BJ (cell line): ENCODE data around the gene MKRN2. TPM values are rescaled to one million over a fixed set of nuclear protein-coding genes. Genes with fewer than 3 reads are reported as not detected.
"Not testable (repeated sequence)": the region's sequence is repeated elsewhere in the genome, so short reads cannot be mapped to it uniquely, and the experiment has no call there.

Experiments
- CTCF ChIA-PET: fragments of 350-600 bp; formaldehyde crosslinking; extraction: SDS; loops from one replicate; lab custom pipeline; 2021; ENCODE audit warnings: antibody characterized with exemption, inconsistent platforms; lab: Yijun Ruan, JAX
- POLR2A ChIA-PET: fragments of 300-600 bp; sonication (Branson Sonifier 250); formaldehyde crosslinking; extraction: SDS; loops from one replicate; lab custom pipeline; 2021; ENCODE audit warnings: antibody characterized with exemption; lab: Charles Lee
- DNase-seq: peaks from one replicate; pipeline ENCODE4 v3.0.0-alpha.2; 2011; ENCODE audit warnings: low read depth
- H3K27me3 ChIP-seq: 2 replicates; pipeline ENCODE4 v1.6.0; 2011; ENCODE audit warnings: low read length; ENCODE audit not compliant: control insufficient read depth, insufficient read depth
- H3K36me3 ChIP-seq: 2 replicates; pipeline ENCODE4 v1.5.1; 2011; ENCODE audit warnings: low read length; ENCODE audit not compliant: control insufficient read depth, insufficient read depth
- H3K4me3 ChIP-seq: 2 replicates; pipeline ENCODE4 v1.5.1; 2011; ENCODE audit warnings: low read depth, mild to moderate bottlenecking, control low read depth, low read length
- CTCF ChIP-seq: IDR thresholded peaks from 2 replicates; pipeline ENCODE4 v1.5.1; 2011; ENCODE audit warnings: low read depth, mild to moderate bottlenecking, control low read depth, inconsistent platforms, low read length, moderate library complexity; ENCODE audit not compliant: insufficient read depth
- polyA plus RNA-seq: library from polyadenylated mRNA; depleted of rRNA; stranded (reverse); fragments of >200 nt; gene quantifications from 2 replicates; pipeline ENCODE4 v1.2.3, GENCODE V29; 2011; rRNA removed
- small RNA-seq: library from RNA; depleted of rRNA; stranded (forward); fragments of <200 nt; gene quantifications from one replicate; pipeline ENCODE3, GENCODE V24; 2012; ENCODE audit warnings: low replicate concordance, low read depth; ENCODE audit not compliant: insufficient read length

The MKRN2 gene
- polyA plus RNA-seq, 1 experiment, result 56.2 TPM

DNA sequence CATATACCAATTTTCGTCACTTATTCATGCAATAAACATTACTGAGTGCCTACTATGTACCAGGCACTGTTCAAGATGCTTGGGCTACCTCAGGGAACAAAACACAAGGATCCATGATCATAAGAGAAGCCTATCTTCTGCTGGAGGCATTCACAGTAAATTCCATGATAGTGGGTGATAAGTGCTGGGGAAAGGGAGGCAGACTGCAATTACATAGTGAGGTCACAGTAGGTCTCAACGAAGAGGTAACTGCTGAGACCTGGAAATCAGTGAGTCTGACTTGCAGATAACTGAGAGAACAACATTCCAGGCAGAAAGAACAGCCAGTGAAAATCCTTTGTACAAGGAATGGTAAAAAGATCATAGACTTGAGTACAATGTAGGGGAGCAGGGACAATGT is 73.4 kb downstream of the MKRN2 start:
- H3K27me3 ChIP-seq, result no peaks in the 10 kb centered on the region
- no peak overlapping the region for H3K4me3 ChIP-seq
- CTCF ChIA-PET, result no interaction called here
- no peak for DNase-seq
- POLR2A ChIA-PET, result no interaction called here
- TF ChIP-seq CTCF, result no peak
- H3K36me3 ChIP-seq, result no peaks in the 10 kb centered on the region

DNA sequence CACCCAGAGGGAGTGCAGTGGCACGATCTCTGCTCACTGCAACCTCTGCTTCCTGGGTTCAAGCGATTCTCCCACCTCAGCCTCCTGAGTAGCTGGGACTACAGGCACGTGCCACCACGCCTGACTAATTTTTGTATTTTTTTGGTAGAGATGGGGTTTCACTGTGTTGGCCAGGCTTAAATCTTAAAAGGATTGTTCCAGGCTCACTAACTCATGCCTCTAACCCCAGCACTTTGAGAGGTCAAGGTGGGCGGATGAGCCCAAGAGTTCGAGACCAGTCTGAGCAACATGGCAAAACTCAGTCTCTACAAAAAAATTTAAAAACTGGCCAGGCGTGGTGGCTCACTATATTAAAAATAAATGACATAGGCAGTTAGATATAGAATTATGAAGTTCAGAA is 74.0 kb downstream of the MKRN2 start:
- CTCF ChIA-PET, result interaction anchor here (0.6 kb wide), 1 partner anchor 41 kb away, joined by 3 read pairs; no protein-coding TSS in a partner anchor
- H3K27me3 ChIP-seq, H3K4me3 ChIP-seq, POLR2A ChIA-PET, DNase-seq, H3K36me3 ChIP-seq: not testable (repeated sequence)

DNA sequence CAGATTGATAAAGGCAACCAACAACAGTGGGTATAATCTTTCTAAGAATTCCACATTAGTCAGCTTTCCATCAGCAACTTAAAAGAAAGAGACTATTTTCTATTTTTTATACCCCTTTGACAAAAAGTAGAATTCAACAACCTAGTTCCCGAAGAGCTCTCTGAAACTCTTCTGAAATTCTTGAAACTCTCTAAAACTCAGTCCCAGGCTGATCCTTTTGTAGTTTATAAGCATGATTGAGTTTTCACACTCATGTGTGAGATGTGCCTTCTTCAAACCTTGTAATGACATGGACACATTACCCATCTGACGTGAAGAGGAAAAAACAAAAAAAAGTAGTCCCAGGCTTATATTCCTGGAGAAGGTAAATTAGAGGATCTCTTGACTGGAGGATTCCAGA is 75.6 kb downstream of the MKRN2 start:
- Histone ChIP-seq H3K36me3 (no peaks in the 10 kb centered on the region), H3K27me3 (no peaks in the 10 kb centered on the region), H3K4me3 (no peak overlapping the region)
- TF ChIP-seq CTCF, result no peak
- CTCF ChIA-PET, result no interaction called here
- POLR2A ChIA-PET, result interaction anchor here (0.6 kb wide), 1 partner anchor 394 kb away, joined by 4 read pairs; no protein-coding TSS in a partner anchor
- no peak for DNase-seq

- Histone ChIP-seq H3K27me3 (no peaks in the 10 kb centered on the region), H3K36me3 (no peaks in the 10 kb centered on the region), H3K4me3 (no peak overlapping the region)
- DNase-seq, result no peak
- POLR2A ChIA-PET, result no interaction called here
- CTCF ChIA-PET, result no interaction called here
- TF ChIP-seq CTCF, result no peak
These were observed 76.2 kb downstream of the MKRN2 start for GRCh38 chr3:12633108-12633507.

Small RNAs within 50 kb of the gene (small RNA-seq; reads per million reads assigned to genes)
- gene RF00017 (not detected), gene RNA5SP123 (not detected), gene RNU6-377P (not detected)

Other genes starting within 250 kb of the MKRN2 start
- 8.0 and 9.2 TPM in 2 replicates for gene TSEN2, start 72.6 kb upstream of the MKRN2 start, polyA plus RNA-seq
- gene MKRN2OS, start 11.6 kb upstream of the MKRN2 start, polyA plus RNA-seq, result not detected in 2 replicates
- gene RAF1, start 107.0 kb downstream of the MKRN2 start, polyA plus RNA-seq, result 122 and 134 TPM in 2 replicates
- gene TMEM40, start 202.2 kb downstream of the MKRN2 start, polyA plus RNA-seq, result 0.20 and 0.52 TPM in 2 replicates
- 1.3 and 2.3 TPM in 2 replicates for gene CAND2, start 239.6 kb downstream of the MKRN2 start, polyA plus RNA-seq